Measurements from ENCODE around the gene SH3BP5L.
A peak's percentile ranks its signal among the peaks of the same experiment; 100 is the strongest.

SH3BP5L gene

DNA sequence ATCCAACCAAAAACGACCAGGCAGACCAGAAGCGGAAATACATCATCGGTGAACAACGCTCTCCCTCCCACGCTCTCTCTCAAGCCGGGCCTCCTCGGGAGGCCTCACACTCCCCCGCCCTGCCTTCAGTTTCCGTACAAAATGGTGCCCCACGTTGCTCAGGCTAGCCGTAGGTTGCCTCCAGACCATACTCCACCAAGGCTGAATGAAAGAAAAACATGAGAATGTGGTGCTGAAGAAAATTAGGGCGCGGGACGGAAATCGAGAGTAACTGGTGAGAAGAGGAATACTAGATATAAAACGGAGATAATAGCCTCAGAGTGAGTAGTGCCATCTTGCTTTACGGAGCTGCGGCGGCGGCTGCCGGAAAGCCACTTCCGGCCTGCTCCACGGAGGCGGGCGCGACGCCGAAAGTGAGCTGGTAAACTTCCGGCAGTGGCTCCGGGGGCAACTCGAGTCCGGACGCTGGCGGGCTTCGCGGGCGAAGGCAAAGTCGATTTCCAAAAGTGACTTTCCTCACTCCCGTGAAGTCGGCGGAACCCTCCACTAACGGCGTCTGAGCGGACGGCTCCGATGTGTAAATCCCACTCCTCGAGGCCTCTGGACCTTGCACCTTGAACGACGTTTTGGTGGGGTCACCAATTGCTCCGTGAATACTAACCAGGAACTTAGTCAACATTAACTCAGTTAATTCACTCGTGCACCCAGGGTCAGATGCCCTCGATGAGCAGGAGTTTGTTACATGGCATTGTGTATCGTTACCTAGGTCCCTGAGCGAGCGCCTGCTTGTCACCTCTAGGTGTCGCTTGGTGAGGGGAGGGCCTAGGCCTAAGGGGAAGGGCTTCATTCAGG lies at the start of gene SH3BP5L:
Gene SH3BP5L, minus strand, starts transcription at position 7 of the 852 bp plus-strand sequence. CDS start 980 bp downstream, outside the sequence.
- DNase-seq (ENCODE audit: low read depth, low spot score), result peak; percentile 92

DNA sequence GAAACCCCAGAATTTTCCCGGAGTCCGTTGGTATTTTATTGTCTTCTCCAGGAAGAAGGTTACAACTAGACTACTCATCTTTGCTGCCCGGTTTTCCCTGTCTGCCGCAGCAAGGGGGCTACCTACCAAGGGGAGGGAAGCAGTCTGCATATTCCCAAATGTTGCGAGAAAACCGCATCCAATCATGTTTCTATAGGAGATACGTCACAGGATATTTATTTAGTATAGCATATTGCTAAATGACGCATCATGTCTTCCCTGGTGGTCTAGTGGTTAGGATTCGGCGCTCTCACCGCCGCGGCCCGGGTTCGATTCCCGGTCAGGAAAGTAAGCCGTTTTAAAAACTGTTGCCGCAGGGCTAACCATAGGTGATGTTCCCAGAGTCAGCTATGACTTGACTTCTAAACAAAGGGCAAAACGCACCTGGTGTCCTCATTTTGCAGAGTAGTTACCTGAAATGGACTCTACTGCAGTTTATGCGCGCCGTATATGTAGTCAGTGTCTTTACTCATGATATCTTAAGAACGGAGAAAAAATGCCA lies 48.3 kb upstream of the SH3BP5L start:
- DNase-seq (ENCODE audit: low read depth, low spot score), result peak; percentile 84

DNA sequence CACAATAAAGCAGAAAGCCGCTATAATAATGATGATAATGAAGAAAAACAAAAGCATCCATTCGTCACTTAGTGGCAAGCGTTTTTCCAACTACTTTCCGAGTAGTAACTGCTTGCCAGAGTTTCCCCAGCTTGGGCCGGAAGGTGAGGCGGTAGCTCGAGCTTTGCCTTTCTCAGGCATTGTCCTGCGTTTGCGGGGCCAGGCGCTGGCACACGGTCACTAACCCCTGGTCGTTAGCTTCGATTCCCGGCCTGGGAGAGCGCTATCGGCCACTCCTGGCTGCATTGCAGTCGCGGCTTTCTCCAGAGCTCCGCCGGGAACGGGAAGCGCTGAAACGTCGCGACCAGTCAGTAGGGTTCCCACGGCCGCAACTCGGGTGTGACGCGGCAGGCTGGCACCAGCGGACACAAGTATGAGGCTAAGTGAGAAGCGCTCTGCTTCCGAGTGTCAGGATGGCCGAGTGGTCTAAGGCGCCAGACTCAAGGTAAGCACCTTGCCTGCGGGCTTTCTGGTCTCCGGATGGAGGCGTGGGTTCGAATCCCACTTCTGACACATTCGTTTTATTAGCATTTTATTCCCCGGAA lies 47.8 kb upstream of the SH3BP5L start:
- peak; percentile 91 for DNase-seq (ENCODE audit: low read depth, low spot score)

DNA sequence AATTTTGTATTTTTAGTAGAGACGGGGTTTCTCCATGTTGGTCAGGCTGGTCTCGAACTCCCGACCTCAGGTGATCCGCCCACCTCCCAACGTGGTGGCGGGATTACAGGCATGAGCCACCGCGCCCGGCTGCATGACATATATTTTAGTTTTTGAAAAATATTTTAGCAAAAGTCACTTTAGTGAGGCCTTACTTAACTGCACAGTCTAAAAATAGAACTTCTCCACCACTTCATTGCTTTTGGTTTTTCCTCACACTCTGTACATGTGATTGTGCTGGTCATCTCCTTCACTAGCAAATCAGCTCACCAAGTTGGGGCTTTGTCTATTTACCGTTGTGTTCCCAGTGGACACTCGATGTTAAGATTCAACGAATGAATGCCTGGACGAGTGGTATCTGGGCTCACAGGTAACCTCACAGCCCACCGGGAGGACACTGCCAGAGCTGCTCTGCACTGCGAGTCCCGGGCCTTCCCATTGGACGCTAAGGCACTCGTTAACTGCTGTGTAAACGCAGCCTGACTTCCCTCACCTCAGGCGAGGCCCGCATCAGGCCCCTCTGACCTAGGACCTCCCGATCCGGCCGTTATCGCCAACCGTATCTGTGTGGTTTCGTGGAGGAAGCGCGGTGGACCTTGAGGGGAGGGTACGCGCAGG lies 47.2 kb upstream of the SH3BP5L start:
- no peak for DNase-seq (ENCODE audit: low read depth, low spot score)

DNA sequence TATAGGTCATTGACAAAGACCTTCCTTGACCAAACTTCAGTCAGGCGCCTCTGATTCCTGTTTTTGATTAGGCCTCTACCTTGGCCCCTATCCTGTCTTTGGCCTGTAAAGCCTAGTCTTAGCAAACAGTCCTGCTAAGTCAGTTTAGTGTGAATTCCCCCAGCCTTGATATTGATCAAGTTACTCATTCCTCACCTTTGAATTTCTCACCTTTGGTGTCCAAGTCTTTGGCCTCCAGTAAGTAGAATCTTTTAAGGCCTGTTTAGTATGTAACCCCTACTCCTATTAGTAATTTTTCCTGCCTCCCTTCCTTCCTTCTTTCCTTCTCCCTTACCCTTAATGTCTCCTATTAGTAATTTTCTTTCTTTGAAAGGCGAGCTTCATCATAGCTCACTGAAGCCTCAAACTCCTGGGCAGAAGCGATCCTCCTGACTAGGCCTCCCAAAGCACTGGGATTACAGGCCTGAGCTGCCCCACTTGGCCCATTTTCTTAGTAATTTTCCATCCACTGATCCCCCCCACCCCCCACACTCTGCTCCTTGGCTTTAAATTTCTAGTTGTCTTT lies 46.2 kb upstream of the SH3BP5L start:
- DNase-seq (ENCODE audit: low read depth, low spot score), result no peak

DNA sequence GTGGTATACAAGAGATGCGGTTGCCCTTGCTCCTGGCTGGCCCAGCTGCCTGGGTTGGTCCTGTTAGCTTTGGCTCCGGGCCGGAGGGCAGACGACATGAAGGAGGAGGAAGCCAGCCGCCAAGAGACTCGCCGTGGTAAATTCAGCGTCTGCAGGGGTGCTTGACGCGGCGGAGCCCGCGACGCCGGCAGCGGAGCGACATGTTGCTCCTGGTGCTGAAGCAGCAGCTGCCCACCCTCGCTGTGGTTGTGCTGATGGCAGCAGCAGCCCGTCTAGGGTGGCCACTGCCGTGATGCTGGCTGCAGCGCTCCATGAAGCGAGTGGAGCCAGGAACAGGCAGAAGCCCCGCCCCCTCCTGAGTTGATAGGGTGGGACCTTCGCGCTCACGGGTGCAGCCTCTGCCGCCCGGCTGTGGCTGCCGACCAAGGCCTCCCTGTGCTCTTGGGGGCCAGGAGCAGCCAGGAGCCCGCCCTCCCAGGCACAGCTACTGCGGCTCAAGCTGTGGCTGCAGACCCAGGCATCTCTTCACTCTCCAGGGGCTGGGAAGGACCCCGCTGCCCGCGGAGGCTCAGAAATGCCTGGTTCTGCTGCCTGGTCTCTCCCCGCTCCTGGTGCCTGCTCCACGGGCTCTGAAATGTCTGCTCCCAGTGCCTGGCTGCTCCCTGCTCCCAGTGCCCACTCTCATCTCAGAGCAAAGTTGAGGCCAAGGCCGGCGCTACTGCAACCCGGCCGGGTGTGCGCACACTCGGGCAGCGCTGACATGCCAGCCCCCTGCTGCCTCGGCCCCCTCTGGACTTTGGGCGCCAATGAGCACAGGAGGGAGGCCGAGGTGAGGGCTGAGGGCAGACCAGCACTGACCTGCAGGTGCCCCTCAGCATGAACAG lies 37.5 kb upstream of the SH3BP5L start:
- no peak for DNase-seq (ENCODE audit: low read depth, low spot score)

DNA sequence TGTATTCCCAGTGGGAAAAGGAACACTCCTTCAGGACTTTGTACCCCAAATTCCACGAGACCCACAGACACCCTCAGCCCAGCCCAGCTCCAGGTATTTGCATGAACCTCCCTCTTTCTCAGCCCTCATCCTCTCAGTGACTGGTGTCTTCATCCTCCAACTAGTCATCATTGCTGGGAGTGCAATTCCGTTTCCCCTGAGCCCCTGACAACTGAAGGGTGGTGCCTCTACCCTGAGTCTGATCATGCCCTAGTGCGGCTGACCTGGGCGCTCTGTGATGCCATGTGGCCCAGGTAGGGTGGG lies 36.9 kb upstream of the SH3BP5L start:
- DNase-seq (ENCODE audit: low read depth, low spot score), result no peak

DNA sequence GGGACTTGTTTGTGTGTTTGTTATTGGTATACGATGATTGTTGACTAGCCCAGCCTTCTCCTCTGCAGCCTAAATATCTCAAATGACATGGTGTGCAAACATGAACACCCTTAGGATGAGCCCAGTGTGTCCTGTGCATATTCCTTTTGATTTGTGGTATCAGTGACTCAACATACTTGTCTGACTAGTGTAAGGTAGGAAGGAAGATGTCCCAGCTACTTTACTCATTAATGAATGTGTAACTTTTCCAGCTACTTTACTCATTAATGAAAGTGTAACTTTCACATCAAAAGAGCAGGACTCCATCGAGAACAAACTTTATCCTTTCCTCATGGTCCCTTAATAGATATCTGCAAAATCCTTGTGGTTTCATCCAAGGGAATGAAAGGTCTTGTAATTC lies 35.9 kb upstream of the SH3BP5L start:
- no peak for DNase-seq (ENCODE audit: low read depth, low spot score)

DNA sequence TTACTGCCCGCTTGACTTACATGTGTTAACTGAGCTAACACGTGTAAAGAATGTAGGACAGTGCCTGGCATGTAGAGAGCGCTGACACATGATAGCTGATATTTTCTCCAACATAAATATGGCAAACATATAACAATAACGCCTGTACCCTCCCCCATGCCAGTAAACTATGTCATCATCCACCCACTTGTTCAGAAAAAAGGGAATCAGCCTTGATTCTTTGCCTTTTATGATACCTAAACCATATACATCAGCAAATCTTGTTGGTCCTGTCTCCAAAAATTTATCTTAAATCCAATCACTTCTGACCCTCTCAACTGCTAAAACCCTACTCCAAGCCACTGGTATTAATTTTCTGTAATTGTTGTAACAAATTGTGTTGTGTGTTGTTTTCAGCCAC lies 34.3 kb upstream of the SH3BP5L start:
- DNase-seq (ENCODE audit: low read depth, low spot score), result no peak

DNA sequence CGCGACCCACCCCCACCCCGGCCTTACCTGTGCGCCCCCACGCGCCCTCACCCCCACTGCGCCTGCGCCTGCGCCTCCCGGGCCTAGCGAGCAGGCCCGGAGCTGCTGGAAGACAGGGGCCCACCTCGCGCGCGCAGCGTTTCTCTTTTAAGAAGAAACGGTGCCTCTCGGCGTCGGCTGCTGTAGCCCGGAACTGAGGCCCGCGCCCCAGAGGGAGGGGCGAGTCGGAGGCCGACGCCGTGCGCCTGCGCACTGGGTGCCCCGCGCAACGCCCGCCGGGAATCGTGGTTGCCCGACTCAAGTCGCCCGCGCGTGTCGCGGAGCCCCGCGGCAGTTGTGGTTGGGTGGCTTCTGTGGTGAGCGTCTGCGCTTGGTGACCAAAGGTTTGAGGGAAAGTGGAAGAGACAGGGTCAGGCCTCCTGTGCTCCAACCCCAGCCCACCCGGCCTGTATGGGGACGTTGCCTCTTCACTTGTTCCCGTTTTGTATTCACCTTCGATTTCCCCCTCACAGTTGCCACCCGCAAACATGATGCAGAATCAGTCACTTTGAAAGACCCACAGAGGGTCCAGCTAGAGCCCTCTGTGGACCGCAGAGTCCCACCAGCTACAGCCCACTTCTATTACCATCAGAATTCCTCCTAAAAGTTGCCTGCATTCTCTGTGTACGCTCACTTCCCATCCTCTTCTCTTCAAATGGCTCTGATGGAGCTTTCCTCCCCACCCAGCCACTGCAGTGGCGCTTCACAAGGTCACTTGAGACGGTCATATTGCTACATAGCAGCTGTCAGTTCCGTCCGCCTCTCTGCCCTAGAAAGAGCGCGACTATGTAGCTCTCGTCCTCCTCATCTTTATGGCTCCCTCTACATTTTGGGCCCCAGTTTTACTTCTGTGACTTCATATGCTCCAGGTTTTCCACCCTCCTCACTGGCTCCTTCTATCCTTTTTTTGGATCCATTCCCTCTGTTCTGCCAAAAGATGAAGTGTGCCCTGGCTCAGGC lies 33.5 kb upstream of the SH3BP5L start, which contains the start of gene ZNF692:
Gene ZNF692, minus strand, starts transcription at position 195 of the 999 bp plus-strand sequence. CDS start 776 bp downstream, outside the sequence.
- DNase-seq (ENCODE audit: low read depth, low spot score), result peak; percentile 89

DNA sequence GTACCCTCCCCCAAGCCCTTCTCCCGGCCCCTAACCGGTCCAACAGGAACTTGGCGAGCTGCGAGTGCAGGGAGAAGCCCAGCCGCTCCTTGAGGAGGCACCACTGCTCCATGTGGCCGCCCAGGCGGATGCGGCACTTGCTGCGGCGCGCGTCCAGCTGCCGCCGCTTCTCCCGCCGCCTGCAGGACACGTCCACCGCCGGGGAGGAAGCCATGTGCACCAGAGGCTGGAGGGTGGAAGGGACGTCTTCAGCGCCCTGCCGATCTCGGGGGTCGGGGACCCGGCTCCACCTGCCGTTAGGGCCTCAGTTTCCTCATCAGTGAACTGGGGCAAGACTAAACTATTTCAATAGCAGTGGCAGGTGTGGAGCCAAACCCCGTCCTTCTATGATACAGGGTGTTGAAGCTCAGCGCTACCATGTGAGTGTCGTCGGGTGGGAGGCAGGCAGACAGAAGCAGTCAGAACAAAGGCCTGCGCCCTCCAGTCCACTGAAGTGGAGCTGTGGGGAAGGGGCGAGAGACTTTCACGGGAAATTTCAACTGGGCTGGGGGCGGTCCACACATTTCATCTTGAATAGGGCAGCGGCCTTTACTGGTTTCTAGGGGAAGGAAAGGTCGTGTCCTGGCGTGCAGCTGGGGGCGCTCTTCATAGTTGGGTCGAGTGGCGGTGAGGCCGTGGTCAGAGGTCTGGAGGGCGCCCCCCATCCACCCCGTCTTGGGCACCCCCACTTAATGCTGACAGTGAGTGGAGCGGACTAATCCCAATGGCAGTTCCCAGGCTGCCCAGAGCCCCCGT lies 32.6 kb upstream of the SH3BP5L start:
- DNase-seq (ENCODE audit: low read depth, low spot score), result no peak

DNA sequence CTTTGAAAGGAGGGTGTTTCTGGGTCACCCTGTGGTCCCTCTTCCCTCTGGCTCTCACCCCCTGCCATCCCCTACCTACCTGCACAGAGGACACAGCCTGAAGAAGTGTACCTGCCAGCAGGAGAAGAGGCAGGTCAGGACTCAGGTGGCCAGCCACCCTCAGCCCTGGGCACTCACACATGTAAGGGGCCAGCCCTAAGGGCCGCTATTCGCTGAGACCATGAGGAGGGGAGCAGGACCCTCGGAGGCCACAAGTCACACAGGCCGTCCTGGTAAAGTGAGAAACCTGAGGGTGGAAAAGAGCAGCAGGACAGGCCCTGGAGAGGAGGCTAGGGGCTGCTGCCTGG lies 32.0 kb upstream of the SH3BP5L start:
- DNase-seq (ENCODE audit: low read depth, low spot score), result no peak

DNA sequence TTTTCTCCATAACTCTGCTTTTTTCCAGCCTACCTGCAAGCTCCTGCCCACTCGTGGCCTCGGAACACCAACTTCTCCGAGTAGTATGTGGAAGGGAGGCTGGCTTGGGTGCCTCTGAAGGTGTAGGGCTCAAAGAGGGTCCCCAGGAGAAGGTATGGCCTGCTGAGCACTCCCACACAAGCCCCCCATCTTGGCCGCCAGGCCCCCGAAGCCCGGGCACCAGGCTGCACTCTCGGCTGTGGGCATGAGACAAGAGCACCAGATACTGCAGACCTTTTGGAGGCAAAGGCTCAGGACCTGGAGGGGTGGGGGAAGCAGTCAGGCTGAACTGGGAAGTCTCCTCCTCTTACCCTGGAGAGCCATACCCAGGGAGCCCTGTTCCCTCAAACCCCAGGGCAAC lies 31.5 kb upstream of the SH3BP5L start:
- no peak for DNase-seq (ENCODE audit: low read depth, low spot score)

DNA sequence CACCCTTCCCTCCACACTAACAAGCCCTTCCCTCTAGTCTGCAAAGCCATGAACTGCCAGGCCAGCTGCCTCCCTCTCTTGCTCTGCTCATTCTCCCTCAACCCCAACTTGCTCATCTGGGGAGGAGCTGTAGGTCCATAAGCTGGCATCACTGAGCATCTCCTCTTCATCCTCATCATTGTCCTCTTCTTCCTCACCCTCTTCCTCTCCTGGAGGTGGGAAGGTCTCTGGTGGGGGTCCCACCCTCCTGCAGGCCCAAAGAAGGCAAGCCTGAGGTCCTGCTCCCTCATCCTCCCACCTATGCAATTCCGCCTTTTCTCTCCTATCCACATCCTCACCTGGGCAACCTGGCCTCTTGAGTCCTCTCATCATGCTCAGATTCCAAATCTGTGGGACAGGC lies 30.5 kb upstream of the SH3BP5L start:
- no peak for DNase-seq (ENCODE audit: low read depth, low spot score)

DNA sequence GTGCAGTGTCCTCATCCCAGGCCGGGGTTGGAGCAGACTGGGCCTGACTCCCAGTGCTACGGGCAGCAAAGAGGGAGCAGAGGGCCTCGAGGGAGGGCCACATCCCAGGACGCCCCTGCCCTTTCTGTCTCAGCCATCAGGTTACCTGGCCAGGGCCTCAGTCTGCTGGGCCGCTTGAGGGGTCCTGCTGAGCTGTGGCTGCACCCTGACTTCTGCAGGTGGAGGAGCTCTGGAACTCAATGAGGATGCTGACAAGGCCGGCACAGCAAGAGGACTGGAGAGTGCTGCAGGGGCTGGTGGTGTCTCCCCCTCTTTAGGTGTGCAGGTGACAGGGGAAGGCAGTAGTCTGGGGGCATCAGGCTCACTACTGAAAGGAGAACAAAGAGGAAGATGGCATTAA lies 29.9 kb upstream of the SH3BP5L start:
- no peak for DNase-seq (ENCODE audit: low read depth, low spot score)

DNA sequence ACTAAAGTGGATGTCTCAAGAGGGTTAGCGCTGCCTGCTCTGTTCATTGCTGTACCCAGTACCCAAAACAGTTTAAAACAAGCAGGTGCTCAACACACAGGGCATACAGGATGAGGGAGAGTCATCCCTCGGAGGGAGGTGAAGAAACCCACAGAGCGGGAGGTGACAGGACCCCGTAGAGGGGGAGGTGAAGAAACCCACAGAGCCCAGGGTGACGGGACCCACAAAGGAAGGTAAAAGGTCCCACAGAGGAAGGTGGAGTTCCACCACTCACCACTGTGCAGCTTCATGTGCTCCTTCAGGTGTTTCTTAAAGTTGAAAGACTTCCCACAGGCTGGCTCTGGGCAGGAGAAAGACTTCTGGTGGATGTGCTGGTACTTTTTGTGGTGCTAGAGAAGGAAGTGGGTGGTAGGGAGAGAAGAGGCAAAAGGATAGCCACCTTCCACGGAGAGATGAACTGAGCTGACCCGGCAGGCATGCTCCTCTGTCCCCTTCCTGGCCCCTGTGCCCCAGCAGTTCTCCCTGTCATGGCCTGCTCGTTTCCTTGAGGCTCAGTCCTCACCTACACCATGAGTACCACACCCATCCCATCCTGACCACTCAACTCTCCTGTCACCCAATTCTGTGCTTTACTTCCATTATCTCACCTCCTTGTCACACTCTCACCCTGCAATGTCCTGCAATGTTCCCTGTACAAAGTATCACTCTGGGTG lies 28.1 kb upstream of the SH3BP5L start:
- no peak for DNase-seq (ENCODE audit: low read depth, low spot score)

DNA sequence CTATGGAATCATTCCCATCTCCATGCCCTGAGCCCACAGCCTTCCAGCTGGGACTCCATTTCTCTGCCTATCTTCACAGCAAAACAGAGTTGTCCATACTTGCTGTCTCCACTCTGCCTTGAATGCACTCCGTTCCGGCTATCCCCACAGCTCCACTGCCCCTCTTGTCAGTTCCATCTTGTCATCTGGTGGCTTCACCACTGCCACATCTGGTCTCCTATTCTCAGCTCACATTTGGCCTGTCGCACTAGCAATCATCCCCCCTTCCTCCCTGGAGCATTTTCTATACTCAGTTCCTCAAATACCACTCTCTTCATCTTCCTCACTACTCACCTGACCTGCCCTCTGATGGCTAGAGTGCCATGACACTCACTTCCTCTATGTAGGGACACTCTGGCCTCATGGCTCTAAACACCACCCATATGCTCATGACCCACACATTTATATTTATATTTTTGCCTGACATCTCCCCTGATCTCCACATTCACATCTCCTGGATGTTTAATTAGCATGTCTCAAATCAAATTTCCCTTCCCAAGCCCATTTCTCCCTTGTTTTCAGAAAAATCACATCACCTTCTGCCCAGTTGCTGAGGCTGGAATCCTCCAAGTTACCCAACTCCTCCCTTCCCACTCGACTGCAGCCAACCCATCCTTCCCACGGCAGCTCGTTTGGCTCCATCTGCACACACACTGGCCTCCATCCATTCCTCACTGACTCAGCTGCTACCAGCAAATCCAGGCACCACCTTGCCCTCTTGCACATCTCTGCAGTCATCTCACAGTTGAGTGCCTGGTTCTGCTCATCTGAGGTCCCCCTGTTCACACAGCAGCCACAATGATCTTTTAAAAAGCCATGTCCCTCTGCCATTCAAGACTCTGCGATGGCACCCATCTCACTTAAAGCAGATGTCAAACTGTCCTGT lies 27.0 kb upstream of the SH3BP5L start:
- DNase-seq (ENCODE audit: low read depth, low spot score), result no peak
